ENCODE measurements around the gene ACP7.

The ACP7 gene

DNA sequence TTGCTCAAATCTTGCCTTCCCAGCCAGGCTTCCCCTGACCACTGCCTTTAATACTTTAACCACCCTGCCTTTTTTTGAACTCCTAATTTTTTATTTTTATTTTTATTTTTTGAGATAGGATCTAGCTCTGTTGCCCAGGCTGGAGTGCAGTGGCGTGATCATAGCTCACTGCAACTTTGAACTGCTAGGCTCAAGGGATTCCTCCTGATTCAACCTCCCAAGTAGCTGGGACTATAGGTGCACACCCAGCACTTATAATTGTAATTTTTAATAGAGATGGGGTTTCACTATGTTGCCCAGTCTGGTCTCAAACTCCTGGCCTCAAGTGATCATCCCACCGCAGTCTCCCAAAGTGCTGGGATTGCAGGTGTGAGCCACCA is 30.1 kb upstream of the ACP7 start:
- TF ChIP-seq CTCF (IDR thresholded peaks at IDR 0.05; ENCODE audit: low read depth, low read length): no peak
- no peaks in the 10 kb centered on the region for H3K36me3 ChIP-seq
- no peak for DNase-seq
- no peak overlapping the region for H3K4me3 ChIP-seq (ENCODE audit: low read depth, low read length)
- H3K9me3 ChIP-seq: no peaks in the 10 kb centered on the region
- H3K27me3 ChIP-seq: no peaks in the 10 kb centered on the region
- no peaks in the 10 kb centered on the region for H3K4me1 ChIP-seq

GRCh38 chr19:39057615-39058014 is 26.6 kb upstream of the ACP7 start:
- no peaks in the 10 kb centered on the region for H3K36me3 ChIP-seq
- DNase-seq: no peak
- H3K4me3 ChIP-seq (ENCODE audit: low read depth, low read length): no peak overlapping the region
- H3K9me3 ChIP-seq: no peaks in the 10 kb centered on the region
- no peaks in the 10 kb centered on the region for H3K4me1 ChIP-seq
- no peak for TF ChIP-seq CTCF (IDR thresholded peaks at IDR 0.05; ENCODE audit: low read depth, low read length)
- H3K27me3 ChIP-seq: no peaks in the 10 kb centered on the region

DNA sequence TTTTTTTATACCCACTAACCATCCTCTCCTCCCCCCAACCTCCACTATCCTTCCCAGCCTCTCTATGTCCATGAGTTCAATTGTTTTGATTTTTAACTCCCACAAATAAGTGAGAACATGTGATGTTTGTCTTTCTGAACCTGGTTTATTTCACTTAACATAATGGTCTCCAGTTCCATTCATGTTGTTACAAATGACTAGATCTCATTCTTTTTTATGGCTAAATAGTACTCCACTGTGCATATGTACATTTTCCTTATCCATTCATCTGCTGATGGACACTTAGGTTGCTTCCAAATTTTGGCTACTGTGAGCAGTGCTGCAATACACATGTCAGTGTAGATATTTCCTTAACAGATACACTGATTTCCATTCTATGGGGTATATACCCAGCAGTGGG is 24.9 kb upstream of the ACP7 start:
- Histone ChIP-seq H3K4me1 (no peaks in the 10 kb centered on the region), H3K9me3 (no peaks in the 10 kb centered on the region), H3K36me3 (no peaks in the 10 kb centered on the region), H3K27me3 (no peaks in the 10 kb centered on the region), H3K4me3 (ENCODE audit: low read depth, low read length) (no peak overlapping the region)
- no peak for DNase-seq
- no peak for TF ChIP-seq CTCF (IDR thresholded peaks at IDR 0.05; ENCODE audit: low read depth, low read length)

DNA sequence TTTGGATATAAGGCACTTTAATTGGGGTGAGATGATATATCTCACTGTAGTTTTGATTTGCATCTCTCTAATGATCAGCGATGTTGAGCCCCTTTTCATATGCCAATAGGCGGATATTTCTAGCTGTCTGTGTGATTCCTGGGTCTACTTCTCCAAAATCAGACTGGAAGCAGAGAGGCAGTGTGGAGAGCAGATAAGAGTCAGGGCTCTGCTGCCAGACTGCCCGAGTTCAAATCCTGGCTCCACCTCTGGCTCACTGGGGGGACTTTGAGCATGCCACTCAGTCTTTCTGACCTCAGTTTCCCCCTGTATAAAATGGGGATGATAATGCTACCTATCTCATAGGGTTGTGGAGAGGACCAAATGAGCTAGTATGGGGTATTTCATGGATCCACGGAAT is 24.0 kb upstream of the ACP7 start:
- H3K4me1 ChIP-seq: no peaks in the 10 kb centered on the region
- TF ChIP-seq CTCF (IDR thresholded peaks at IDR 0.05; ENCODE audit: low read depth, low read length): no peak
- no peaks in the 10 kb centered on the region for H3K9me3 ChIP-seq
- no peaks in the 10 kb centered on the region for H3K36me3 ChIP-seq
- DNase-seq: no peak
- no peaks in the 10 kb centered on the region for H3K27me3 ChIP-seq
- H3K4me3 ChIP-seq (ENCODE audit: low read depth, low read length): no peak overlapping the region

- TF ChIP-seq CTCF (IDR thresholded peaks at IDR 0.05; ENCODE audit: low read depth, low read length): no peak
- peaks cover 4% of the 10 kb centered on the region; the same call in 1 of the 2 replicates for H3K9me3 ChIP-seq
- H3K36me3 ChIP-seq: no peaks in the 10 kb centered on the region
- H3K27me3 ChIP-seq: no peaks in the 10 kb centered on the region
- H3K4me3 ChIP-seq (ENCODE audit: low read depth, low read length): no peak overlapping the region
- no peaks in the 10 kb centered on the region for H3K4me1 ChIP-seq
- no peak for DNase-seq
Observed at GRCh38 chr19:39064405-39064804, 19.8 kb upstream of the ACP7 start.

DNA sequence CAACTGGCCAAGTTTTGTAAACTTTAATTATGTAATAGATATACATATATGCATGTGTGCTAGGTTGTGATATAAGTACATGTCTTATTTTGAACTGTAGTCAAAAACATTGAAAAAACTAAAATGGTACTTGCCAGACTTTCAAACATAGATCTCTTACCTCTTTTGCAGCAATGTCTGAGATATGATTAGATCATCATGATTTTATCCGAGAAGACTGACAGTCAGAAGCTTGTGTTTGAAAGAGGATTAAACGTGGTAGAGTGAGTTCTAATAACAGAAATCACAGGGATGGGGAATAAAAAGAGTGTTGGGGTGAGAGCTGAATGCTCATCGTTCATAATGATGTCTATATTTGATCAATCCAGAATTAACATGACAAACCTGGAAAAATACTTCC is 18.2 kb upstream of the ACP7 start:
- DNase-seq: no peak
- H3K9me3 ChIP-seq: peaks cover 4% of the 10 kb centered on the region; the same call in 1 of the 2 replicates
- no peaks in the 10 kb centered on the region for H3K36me3 ChIP-seq
- H3K27me3 ChIP-seq: no peaks in the 10 kb centered on the region
- TF ChIP-seq CTCF (IDR thresholded peaks at IDR 0.05; ENCODE audit: low read depth, low read length): no peak
- H3K4me1 ChIP-seq: no peaks in the 10 kb centered on the region
- no peak overlapping the region for H3K4me3 ChIP-seq (ENCODE audit: low read depth, low read length)

Data from BE2C (cell line).